GM12878 (cell line): Measurements from ENCODE around the gene PDE7B. TPM values are rescaled to one million over a fixed set of nuclear protein-coding genes. Genes with fewer than 3 reads are reported as not detected.

ENCODE experiments used
- ATAC-seq: fragments of 200-7000 bp; cut with Tn5 transposase; 3 replicates; pipeline ENCODE4 v1.9.1; 2020; ENCODE audit warnings: mild to moderate bottlenecking, moderate library complexity
- BruUV-seq: library from RNA; stranded (reverse); fragments of 400-500 nt; replicated peaks from 2 replicates; lab custom pipeline; 2021; lab: Mats Ljungman, UMichigan
- CTCF ChIA-PET: fragments of 300-600 bp; sonication (Branson Sonifier 250); formaldehyde crosslinking; extraction: SDS; loops from one replicate; lab custom pipeline; 2021; ENCODE audit warnings: inconsistent platforms; lab: Yijun Ruan, JAX
- POLR2A ChIA-PET: fragments of 350-600 bp; formaldehyde crosslinking; extraction: SDS; loops from one replicate; lab custom pipeline; 2021; ENCODE audit warnings: inconsistent platforms; lab: Charles Lee
- RAD21 ChIA-PET: fragments of 300-600 bp; sonication (Branson Sonifier 250); formaldehyde crosslinking; loops from one replicate; lab custom pipeline; 2023; ENCODE audit warnings: antibody characterized with exemption; ENCODE audit not compliant: unreplicated experiment; lab: Charles Lee
- SMC1A ChIA-PET: fragments of 300-600 bp; sonication (Branson Sonifier 250); formaldehyde crosslinking; loops from one replicate; lab custom pipeline; 2023; ENCODE audit not compliant: unreplicated experiment, uncharacterized antibody; lab: Charles Lee
- DNase-seq: peaks from one replicate; pipeline ENCODE4 v3.0.0-alpha.2; 2011; ENCODE audit warnings: low read depth, low spot score
- FAIRE-seq: peaks from 3 replicates; lab custom pipeline; 2011; peaks lifted over from hg19 to GRCh38; lab: Jason Lieb, UNC
- H2AFZ ChIP-seq: 2 replicates; pipeline ENCODE4 v1.6.0; 2011; ENCODE audit warnings: low read depth, low read length, control low read depth; ENCODE audit not compliant: control insufficient read depth
- H3K27ac ChIP-seq: 2 replicates; pipeline ENCODE4 v1.5.1; 2011; ENCODE audit warnings: control low read depth; ENCODE audit not compliant: control insufficient read depth, insufficient read depth
- H3K27me3 ChIP-seq, 2 experiments: replicated peaks in 1 of 2; 2 replicates each; pipeline versions ENCODE4 v1.6.0 to v1.6.1; 2011; ENCODE audit warnings: low read length in 1 of 2; ENCODE audit not compliant: control insufficient read depth in 2 of 2, insufficient read depth in 2 of 2
- H3K36me3 ChIP-seq, 2 experiments: 2 replicates each; pipeline ENCODE4 v1.5.1; 2011; ENCODE audit warnings: low read length in 1 of 2; ENCODE audit not compliant: control insufficient read depth in 2 of 2, insufficient read depth in 2 of 2
- H3K4me1 ChIP-seq: 2 replicates; pipeline ENCODE4 v1.6.1; 2011; ENCODE audit warnings: mild to moderate bottlenecking, low read length, moderate library complexity, mixed read lengths; ENCODE audit not compliant: control insufficient read depth, insufficient read depth
- H3K4me2 ChIP-seq: 2 replicates; pipeline ENCODE4 v1.6.0; 2011; ENCODE audit warnings: control low read depth; ENCODE audit not compliant: control insufficient read depth, insufficient read depth
- H3K4me3 ChIP-seq: fragments of 200-600 bp; sonication (generic); 2 replicates; pipeline ENCODE4 v1.5.1; 2016
- H3K79me2 ChIP-seq: 2 replicates; pipeline ENCODE4 v1.6.0; 2011; ENCODE audit warnings: low read length; ENCODE audit not compliant: control insufficient read depth, insufficient read depth
- H3K9ac ChIP-seq: 2 replicates; pipeline ENCODE4 v1.8.0; 2011; ENCODE audit warnings: low read length, control low read depth, mixed read lengths; ENCODE audit not compliant: control insufficient read depth, insufficient read depth
- H3K9me3 ChIP-seq: replicated peaks from 3 replicates; pipeline ENCODE4 v1.5.1; 2011; ENCODE audit warnings: mild to moderate bottlenecking, low read length; ENCODE audit not compliant: control insufficient read depth, insufficient read depth
- H4K20me1 ChIP-seq: 2 replicates; pipeline ENCODE4 v1.6.0; 2011; ENCODE audit not compliant: control insufficient read depth, insufficient read depth
- ATF2 ChIP-seq: IDR thresholded peaks from 2 replicates; pipeline ENCODE4 v1.6.1; 2012; ENCODE audit warnings: low read length, inconsistent platforms
- EZH2 ChIP-seq: IDR thresholded peaks from 2 replicates; pipeline ENCODE4 v1.6.1; 2012; ENCODE audit warnings: low read depth, mild to moderate bottlenecking, control low read depth, inconsistent platforms, low read length, borderline replicate concordance; ENCODE audit not compliant: control insufficient read depth
- KAT2A ChIP-seq: conservative IDR thresholded peaks from 2 replicates; pipeline ENCODE4 v1.6.1; 2011; ENCODE audit warnings: low read depth, low read length; ENCODE audit not compliant: control insufficient read depth
- MAX ChIP-seq: IDR thresholded peaks from 2 replicates; pipeline ENCODE4 v1.6.1; 2012; ENCODE audit warnings: low read depth, low read length, improper control_type of control experiment
- MTA2 ChIP-seq: fragments of 450-650 bp; IDR thresholded peaks from 2 replicates; pipeline ENCODE4 v1.6.1; 2016; ENCODE audit warnings: low read depth, mild to moderate bottlenecking, moderate library complexity
- REST ChIP-seq: IDR thresholded peaks from 2 replicates; pipeline ENCODE4 v1.6.1; 2012; ENCODE audit warnings: mild to moderate bottlenecking, low read depth, low read length
- SPI1 ChIP-seq: IDR thresholded peaks from 2 replicates; pipeline ENCODE4 v1.6.1; 2011; ENCODE audit warnings: low read depth, mild to moderate bottlenecking, low read length, moderate library complexity, borderline replicate concordance; ENCODE audit not compliant: insufficient read depth
- SUPT20H ChIP-seq: IDR thresholded peaks from 2 replicates; pipeline ENCODE4 v1.6.1; 2011; ENCODE audit warnings: low read depth, mild to moderate bottlenecking, low read length, moderate library complexity, borderline replicate concordance; ENCODE audit not compliant: control insufficient read depth
- ZNF24 ChIP-seq: fragments of 450-650 bp; IDR thresholded peaks from 2 replicates; pipeline ENCODE4 v1.6.1; 2017; ENCODE audit warnings: antibody characterized with exemption, mild to moderate bottlenecking
- WGBS: methylation state at CpG from one replicate; pipeline ENCODE4 v1.1.6; 2016; ENCODE audit warnings: low lambda C conversion rate; ENCODE audit not compliant: insufficient replicate concordance, insufficient coverage; ENCODE audit errors: missing lambda C conversion rate; 5-methylcytosine and 5-hydroxymethylcytosine counted together
- in situ Hi-C: fragments of 300-500 bp; cut with MboI; formaldehyde crosslinking; loops from 9 replicates; pipeline ENCODE4 v1.14.3; 2018; ENCODE audit warnings: mixed read lengths
- intact Hi-C: fragments of 100-400 bp; cut with micrococcal nuclease; formaldehyde crosslinking; loops from one replicate; pipeline ENCODE4 v1.14.2; 2022; ENCODE audit not compliant: unreplicated experiment
- polyA plus RNA-seq, 11 experiments: library from polyadenylated mRNA; depleted of rRNA in 4 of 11; unstranded in 6 of 11; stranded (reverse) in 5 of 11; fragments of >200 nt; fragmentation: Nextera tagmentation in 4 of 11; fragmentation: Illumina TruSeq in 1 of 11; extraction: Ambion mirVana in 4 of 11; extraction: Trizol in 1 of 11; gene quantifications; 1 replicate in 1 of 11; 2 replicates in 10 of 11; pipeline versions ENCODE4 v1.2.1 to v1.2.3, GENCODE V29; 2011 to 2016; ENCODE audit warnings: inconsistent platforms in 2 of 11, missing spikeins in 2 of 11, low read depth in 1 of 11
- total RNA-seq, 4 experiments: library from RNA; depleted of rRNA in 3 of 4; stranded (reverse); fragments of >200 nt in 3 of 4; fragmentation: Illumina TruSeq in 1 of 4; extraction: Trizol in 1 of 4; gene quantifications; 2 replicates each; pipeline versions ENCODE4 v1.2.1 to v1.2.3, GENCODE V29; 2013 to 2021

PDE7B gene
- total and polyA plus RNA-seq, 10 of the 15 experiments (the other 5 are each of a cell fraction or from before 2014, with no cell fraction given) = not detected

GRCh38 chr6:135830452-135830881, 21.0 kb upstream of the PDE7B start:
- H2AFZ ChIP-seq = no peak overlapping the region
- no peak overlapping the region for H3K4me3 ChIP-seq
- DNase-seq (no peak), FAIRE-seq (no peak), ATAC-seq (no peak)
- H4K20me1 ChIP-seq = no peaks in the 10 kb centered on the region
- H3K27ac ChIP-seq = no peak overlapping the region
- SMC1A ChIA-PET = no interaction called here
- in situ Hi-C loops (no loop called here), intact Hi-C loops (no loop called here)
- CTCF ChIA-PET = no interaction called here
- no peaks in the 10 kb centered on the region for H3K4me1 ChIP-seq
- no peak overlapping the region for H3K9ac ChIP-seq
- 24% methylated on average over 5 of the region's 5 CpGs for WGBS
- POLR2A ChIA-PET = no interaction called here
- TF ChIP-seq MAX (no peak), EZH2 (no peak), REST (no peak), ZNF24 (no peak), SPI1 (no peak), ATF2 (no peak), KAT2A (no peak), SUPT20H (no peak), MTA2 (no peak)
- H3K79me2 ChIP-seq = no peaks in the 10 kb centered on the region
- H3K9me3 ChIP-seq = no peaks in the 10 kb centered on the region
- H3K4me2 ChIP-seq = no peak overlapping the region
- no TSS peak for BruUV-seq
- no peaks in the 10 kb centered on the region for H3K36me3 ChIP-seq
- RAD21 ChIA-PET = no interaction called here
- peaks cover 0 to 4% of the 10 kb centered on the region in 2 experiments; a peak in 2 of 4 replicates for H3K27me3 ChIP-seq
